ENCODE results near the gene NTMT1. TPM values are rescaled to one million over a fixed set of nuclear protein-coding genes. Genes with fewer than 3 reads are reported as not detected.

The NTMT1 gene
- 10 to 100 TPM; 50.1 to 69.2 TPM for total RNA-seq

GRCh38 chr9:129626079-129626624 lies at the start of gene NTMT1:
NTMT1 (plus strand) TSS chr9:129626163; CDS start chr9:129632704, 6,541 bp downstream.
- Mint-ChIP-seq H3K36me3 (ENCODE audit: low read depth) (peaks cover 17% of the 10 kb centered on the region), H3K27ac (peak within 1 kb of the TSS; percentile 93), H3K9me3 (ENCODE audit: low read depth) (no peaks in the 10 kb centered on the region), H3K4me3 (peak within 1 kb of the TSS; percentile 77), H3K27me3 (peaks cover 4% of the 10 kb centered on the region), H3K4me1 (peaks cover 52% of the 10 kb centered on the region)
- intact Hi-C loops (cut with DNase I, micrococcal nuclease) = loop anchor here in 1 of 2 experiments (1.0 to 5.0 kb wide), 11 partner anchors 15 to 1303 kb away; partner anchors contain the start of genes ASB6, COQ4, DOLPP1 and KYAT1
- DNase-seq (peak; percentile 95), ATAC-seq (peak; percentile 76)
- CTCF ChIA-PET = interaction anchor here (1.1 to 8.5 kb wide), 10 partner anchors 8 to 495 kb away, joined by 4 to 96 read pairs (median 10); no protein-coding TSS in a partner anchor
- POLR2A ChIA-PET = interaction anchor here (0.6 to 1.7 kb wide), 13 partner anchors 8 to 1435 kb away, joined by 3 to 5 read pairs (median 3); partner anchors contain the start of gene CIZ1

DNA sequence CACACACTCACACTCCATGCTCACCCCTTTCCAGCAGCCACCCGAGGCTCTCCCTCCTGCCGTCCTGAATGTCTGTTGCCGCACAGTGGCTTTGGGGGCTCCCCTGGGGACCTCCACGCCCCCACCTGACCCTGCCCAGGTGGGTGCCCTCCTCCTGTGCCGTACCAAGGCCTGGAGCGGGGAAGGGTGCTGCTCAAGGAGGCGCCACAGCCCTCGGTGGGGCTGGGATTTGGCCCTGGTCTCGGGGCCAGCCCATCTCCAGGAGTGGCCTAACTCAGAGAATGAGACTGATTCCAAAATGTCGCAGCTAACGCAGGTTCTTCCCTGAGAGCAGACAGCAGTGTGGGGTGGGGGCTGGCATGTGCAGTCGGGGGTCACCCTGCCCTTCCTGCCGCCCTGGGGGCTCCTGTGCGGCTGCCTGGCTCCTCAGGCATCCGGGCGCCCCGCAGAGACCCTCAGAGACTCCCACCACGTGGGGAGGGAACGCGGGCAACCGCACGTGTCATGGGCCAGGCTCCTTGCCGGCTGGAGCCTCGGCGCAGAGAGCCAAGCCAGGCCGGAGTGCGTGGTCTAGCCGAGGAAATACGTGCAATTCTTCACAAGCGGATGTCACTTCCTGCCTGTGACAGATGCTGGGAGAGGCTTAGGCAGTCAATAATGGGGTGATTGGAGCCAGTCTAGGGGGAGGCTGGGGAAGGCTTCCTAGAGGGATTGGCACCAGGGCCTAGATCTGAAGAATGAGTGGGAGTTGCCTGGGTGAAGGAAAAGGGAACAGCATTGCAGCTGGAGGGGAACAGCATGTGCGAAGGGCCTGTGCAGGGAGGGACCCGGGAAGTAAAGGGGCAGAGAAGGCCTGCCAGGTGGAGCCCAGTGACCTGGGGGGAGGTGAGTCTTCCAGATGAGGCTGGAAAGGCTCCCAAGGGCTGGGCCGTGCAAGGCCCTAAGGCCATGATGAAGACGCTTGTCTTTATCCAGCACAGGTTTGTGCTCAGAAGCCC lies 49.1 kb upstream of the NTMT1 start:
- no peak overlapping the region for H3K4me3 Mint-ChIP-seq
- no peaks in the 10 kb centered on the region for H3K36me3 Mint-ChIP-seq (ENCODE audit: low read depth)

DNA sequence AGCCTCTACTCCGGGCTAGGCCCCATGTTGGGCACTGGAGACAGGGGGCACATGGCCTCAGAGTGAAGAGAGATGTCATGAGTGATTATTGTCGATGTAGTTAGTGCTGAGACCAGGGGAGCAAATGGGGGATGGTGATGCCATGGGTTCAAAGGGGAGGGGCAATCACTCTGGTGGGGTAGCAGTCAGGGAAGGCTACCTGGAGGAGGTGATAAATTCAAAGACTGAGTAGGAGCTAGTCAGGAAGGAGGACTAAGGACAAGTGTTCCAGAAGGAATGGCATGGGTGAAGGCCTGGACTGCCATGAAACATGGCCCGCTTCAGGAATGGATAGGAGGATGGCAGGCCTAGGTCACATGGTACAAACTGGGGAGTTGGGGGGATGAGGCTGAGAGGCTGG lies 46.7 kb upstream of the NTMT1 start:
- CTCF ChIA-PET = interaction anchor here (0.7 kb wide), 1 partner anchor 9 kb away, joined by 3 read pairs; no protein-coding TSS in a partner anchor
- Mint-ChIP-seq H3K36me3 (ENCODE audit: low read depth) (no peaks in the 10 kb centered on the region), H3K27me3 (no peaks in the 10 kb centered on the region), H3K4me3 (no peak overlapping the region), H3K27ac (peak overlapping the region; percentile 35), H3K9me3 (ENCODE audit: low read depth) (no peaks in the 10 kb centered on the region), H3K4me1 (peaks cover 38% of the 10 kb centered on the region)
- ATAC-seq = no peak
- POLR2A ChIA-PET = no interaction called here
- intact Hi-C loops (cut with DNase I, micrococcal nuclease) = no loop called here
- DNase-seq = no peak

More for the DNA sequence above, 49.1 kb upstream of the NTMT1 start:
- intact Hi-C loops (cut with DNase I, micrococcal nuclease) = no loop called here
- peak; percentile 47 for ATAC-seq
- H3K27ac Mint-ChIP-seq = no peak overlapping the region
- DNase-seq = no peak
- peaks cover 4% of the 10 kb centered on the region for H3K9me3 Mint-ChIP-seq (ENCODE audit: low read depth)
- H3K4me1 Mint-ChIP-seq = peaks cover 19% of the 10 kb centered on the region
- POLR2A ChIA-PET = no interaction called here
- CTCF ChIA-PET = interaction anchor here (0.6 kb wide), 1 partner anchor 378 kb away, joined by 3 read pairs; no protein-coding TSS in a partner anchor
- H3K27me3 Mint-ChIP-seq = no peaks in the 10 kb centered on the region

DNA sequence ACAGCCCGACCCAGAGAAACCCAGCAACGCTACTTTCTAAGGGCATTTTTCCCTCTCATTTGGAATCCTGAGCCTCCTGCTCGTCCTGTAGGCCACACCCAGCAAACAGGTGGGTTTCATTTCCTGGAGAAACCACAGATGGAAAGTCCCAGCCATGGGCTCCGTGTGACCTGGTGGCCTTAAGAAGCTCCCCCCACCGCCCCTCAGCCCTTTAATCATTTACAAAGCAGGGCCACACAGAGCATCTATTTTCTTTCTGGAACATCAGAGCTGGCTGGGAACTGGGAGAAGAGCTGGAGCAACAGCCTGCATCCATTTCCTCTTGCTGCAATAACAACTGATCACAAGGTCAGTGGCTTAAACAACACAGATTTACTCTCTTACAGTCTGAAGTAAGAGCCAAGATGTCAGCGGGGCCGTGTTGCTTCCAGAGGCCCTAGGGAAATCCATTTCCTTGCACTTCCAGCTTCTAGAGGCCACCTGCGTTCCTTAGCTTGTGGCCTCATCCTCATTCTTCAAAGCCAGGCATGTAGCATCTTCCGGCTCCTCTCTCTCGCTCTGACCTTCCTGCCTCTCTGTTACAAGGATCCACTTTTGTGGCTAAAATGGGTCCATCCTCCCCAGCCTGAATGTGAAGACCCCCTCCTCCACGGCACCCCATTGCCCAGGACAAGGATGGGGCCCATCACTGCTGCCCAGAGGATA lies 45.6 kb upstream of the NTMT1 start:
- CTCF ChIA-PET = interaction anchor here (0.7 to 1.0 kb wide), 2 partner anchors 10 to 407 kb away, joined by 3 read pairs; no protein-coding TSS in a partner anchor
- DNase-seq (peak; percentile 64), ATAC-seq (peak; percentile 38)
- H3K4me1 Mint-ChIP-seq = peaks cover 44% of the 10 kb centered on the region
- no peaks in the 10 kb centered on the region for H3K9me3 Mint-ChIP-seq (ENCODE audit: low read depth)
- POLR2A ChIA-PET = no interaction called here
- H3K27ac Mint-ChIP-seq = no peak overlapping the region
- no peak overlapping the region for H3K4me3 Mint-ChIP-seq
- intact Hi-C loops (cut with DNase I, micrococcal nuclease) = loop anchor here in 1 of 2 experiments (5.0 kb wide), 1 partner anchor 93 kb away; no protein-coding TSS in a partner anchor
- H3K27me3 Mint-ChIP-seq = no peaks in the 10 kb centered on the region
- no peaks in the 10 kb centered on the region for H3K36me3 Mint-ChIP-seq (ENCODE audit: low read depth)

DNA sequence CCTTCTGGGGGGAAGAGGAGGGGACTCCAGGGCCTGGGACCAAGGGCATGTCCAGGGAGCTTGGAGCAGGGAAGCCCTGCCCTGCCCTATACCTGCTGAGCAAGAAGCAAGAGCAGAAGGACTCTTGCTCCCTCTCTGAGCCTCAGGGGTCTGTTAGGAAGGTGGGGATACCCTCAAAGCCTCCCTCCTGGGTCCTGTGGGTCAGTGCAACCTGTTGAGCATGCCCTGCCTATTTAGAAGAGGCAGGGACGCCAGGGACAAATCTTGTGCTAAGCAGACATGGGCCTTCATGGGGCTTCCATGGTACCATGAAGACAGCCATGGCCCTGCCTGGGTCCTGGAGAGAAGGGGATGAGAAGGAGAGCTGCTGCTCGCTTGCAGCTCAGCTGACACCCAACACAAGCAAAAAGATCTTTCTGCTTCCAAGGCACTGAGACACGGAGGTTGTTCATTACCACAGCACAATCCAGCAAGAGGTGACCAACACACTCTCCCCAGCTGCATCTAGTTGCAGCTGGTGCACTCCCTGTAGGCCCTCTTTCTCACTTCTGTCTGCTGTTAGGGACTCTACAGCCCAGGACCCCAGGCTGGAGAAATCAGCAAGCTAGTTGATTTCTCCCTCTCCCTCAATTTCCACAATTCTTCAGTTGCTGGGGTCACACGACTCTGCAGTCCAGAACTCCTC lies 44.3 kb upstream of the NTMT1 start:
- no peak overlapping the region for H3K27ac Mint-ChIP-seq
- ATAC-seq (no peak), DNase-seq (no peak)
- peaks cover 51% of the 10 kb centered on the region for H3K4me1 Mint-ChIP-seq
- no peaks in the 10 kb centered on the region for H3K9me3 Mint-ChIP-seq (ENCODE audit: low read depth)
- ChIA-PET CTCF (interaction anchor here (0.6 to 1.1 kb wide), 4 partner anchors 10 to 250 kb away, joined by 3 to 4 read pairs (median 4); no protein-coding TSS in a partner anchor), POLR2A (no interaction called here)
- no peaks in the 10 kb centered on the region for H3K36me3 Mint-ChIP-seq (ENCODE audit: low read depth)
- intact Hi-C loops (cut with DNase I, micrococcal nuclease) = loop anchor here in 1 of 2 experiments (5.0 kb wide), 1 partner anchor 94 kb away; no protein-coding TSS in a partner anchor
- H3K4me3 Mint-ChIP-seq = no peak overlapping the region
- H3K27me3 Mint-ChIP-seq = no peaks in the 10 kb centered on the region

DNA sequence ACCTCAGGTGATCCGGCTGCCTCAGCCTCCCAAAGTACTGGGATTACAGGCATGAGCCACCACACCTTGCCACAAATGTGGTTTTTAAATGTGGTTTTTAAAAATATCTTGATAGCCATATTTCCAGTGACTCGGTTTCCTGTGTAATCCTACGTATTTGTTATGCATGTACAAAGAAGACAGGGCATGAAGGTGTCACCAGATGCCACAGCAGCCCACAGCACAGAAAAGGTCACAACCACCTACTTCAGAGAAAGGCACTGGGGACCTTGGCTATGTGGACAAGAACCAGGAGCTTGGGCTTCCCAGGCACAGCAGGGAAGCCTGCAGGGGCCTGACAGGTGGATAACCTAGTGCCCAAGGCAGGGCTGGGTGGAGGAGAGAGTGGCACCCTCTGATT lies 43.1 kb upstream of the NTMT1 start:
- Mint-ChIP-seq H3K4me3 (no peak overlapping the region), H3K36me3 (ENCODE audit: low read depth) (no peaks in the 10 kb centered on the region), H3K27ac (no peak overlapping the region), H3K9me3 (ENCODE audit: low read depth) (no peaks in the 10 kb centered on the region), H3K27me3 (no peaks in the 10 kb centered on the region), H3K4me1 (peaks cover 54% of the 10 kb centered on the region)
- POLR2A ChIA-PET = no interaction called here
- intact Hi-C loops (cut with DNase I, micrococcal nuclease) = loop anchor here in 1 of 2 experiments (5.0 kb wide), 1 partner anchor 96 kb away; no protein-coding TSS in a partner anchor
- CTCF ChIA-PET = interaction anchor here (0.7 to 1.0 kb wide), 3 partner anchors 10 to 65 kb away, joined by 3 to 5 read pairs (median 5); no protein-coding TSS in a partner anchor
- ATAC-seq (peak; percentile 54), DNase-seq (peak; percentile 49)

GRCh38 chr9:129583308-129584038 lies 42.5 kb upstream of the NTMT1 start:
- ChIA-PET CTCF (interaction anchor here (0.6 to 1.3 kb wide), 5 partner anchors 9 to 452 kb away, joined by 3 to 8 read pairs (median 5); no protein-coding TSS in a partner anchor), POLR2A (interaction anchor here (0.6 kb wide), 1 partner anchor 373 kb away, joined by 10 read pairs; no protein-coding TSS in a partner anchor)
- DNase-seq (no peak), ATAC-seq (no peak)
- Mint-ChIP-seq H3K4me1 (peaks cover 54% of the 10 kb centered on the region), H3K27me3 (no peaks in the 10 kb centered on the region), H3K9me3 (ENCODE audit: low read depth) (no peaks in the 10 kb centered on the region), H3K36me3 (ENCODE audit: low read depth) (no peaks in the 10 kb centered on the region), H3K27ac (peak overlapping the region; percentile 76), H3K4me3 (no peak overlapping the region)
- intact Hi-C loops (cut with DNase I, micrococcal nuclease) = loop anchor here in 1 of 2 experiments (5.0 kb wide), 1 partner anchor 96 kb away; no protein-coding TSS in a partner anchor

DNA sequence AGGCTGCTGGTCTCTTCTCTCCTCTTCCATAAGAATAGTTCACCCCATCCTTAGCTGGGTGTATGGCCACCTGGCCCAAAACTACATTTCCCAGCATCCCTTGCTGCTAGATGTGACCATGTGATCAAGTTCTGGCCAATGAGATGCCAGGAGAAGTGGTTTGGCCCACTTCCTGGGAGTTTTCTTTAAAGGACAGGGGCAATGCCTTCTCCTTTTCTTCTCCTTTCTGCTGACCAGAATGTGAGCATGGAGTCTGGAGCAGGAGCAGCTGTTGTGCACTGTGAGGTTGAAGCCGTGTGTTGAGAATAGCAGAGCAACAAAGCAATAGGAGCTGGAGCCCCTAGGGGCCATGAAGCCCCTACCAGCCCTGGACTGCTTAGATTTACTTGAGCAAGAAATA lies 41.8 kb upstream of the NTMT1 start:
- Mint-ChIP-seq H3K4me1 (peaks cover 53% of the 10 kb centered on the region), H3K4me3 (no peak overlapping the region), H3K27ac (peak overlapping the region; percentile 53), H3K9me3 (ENCODE audit: low read depth) (no peaks in the 10 kb centered on the region), H3K27me3 (no peaks in the 10 kb centered on the region), H3K36me3 (ENCODE audit: low read depth) (no peaks in the 10 kb centered on the region)
- ATAC-seq (peak; percentile 75), DNase-seq (peak; percentile 76)
- CTCF ChIA-PET = interaction anchor here (0.6 to 1.3 kb wide), 9 partner anchors 9 to 453 kb away, joined by 3 to 8 read pairs (median 3); no protein-coding TSS in a partner anchor
- POLR2A ChIA-PET = no interaction called here
- intact Hi-C loops (cut with DNase I, micrococcal nuclease) = loop anchor here in 1 of 2 experiments (5.0 kb wide), 1 partner anchor 97 kb away; no protein-coding TSS in a partner anchor

- Mint-ChIP-seq H3K4me1 (peaks cover 41% of the 10 kb centered on the region), H3K27me3 (no peaks in the 10 kb centered on the region), H3K9me3 (ENCODE audit: low read depth) (no peaks in the 10 kb centered on the region), H3K36me3 (ENCODE audit: low read depth) (no peaks in the 10 kb centered on the region), H3K27ac (no peak overlapping the region), H3K4me3 (no peak overlapping the region)
- intact Hi-C loops (cut with DNase I, micrococcal nuclease) = no loop called here
- POLR2A ChIA-PET = no interaction called here
- no peak for DNase-seq
- no peak for ATAC-seq
- CTCF ChIA-PET = interaction anchor here (0.9 kb wide), 1 partner anchor 40 kb away, joined by 3 read pairs; no protein-coding TSS in a partner anchor
These were observed 40.6 kb upstream of the NTMT1 start for GRCh38 chr9:129585352-129585751.

All from activated CD4-positive, alpha-beta T cell treated with anti-CD3 and anti-CD28 coated beads for 36 hours (primary cell).